Measurements from ENCODE around the gene MUC2.

MUC2 gene

GRCh38 chr11:1121331-1121812, 46.7 kb downstream of the MUC2 start:
- DNase-seq (ENCODE audit: low read depth), result no peak
- no peak for TF ChIP-seq CTCF (IDR thresholded peaks at IDR 0.05; ENCODE audit: low read depth, low read length, missing control alignments)

GRCh38 chr11:1121813-1122663, 47.4 kb downstream of the MUC2 start:
- no peak for DNase-seq (ENCODE audit: low read depth)
- TF ChIP-seq CTCF (IDR thresholded peaks at IDR 0.05; ENCODE audit: low read depth, low read length, missing control alignments), result no peak
- H3K4me3 ChIP-seq (ENCODE audit: low read depth, low read length), result no peak overlapping the region

More at GRCh38 chr11:1121331-1121812, 46.7 kb downstream of the MUC2 start:
- H3K4me3 ChIP-seq (ENCODE audit: low read depth, low read length), result no peak overlapping the region

GRCh38 chr11:1122664-1123002, 48.0 kb downstream of the MUC2 start:
- no peak overlapping the region for H3K4me3 ChIP-seq (ENCODE audit: low read depth, low read length)
- no peak for DNase-seq (ENCODE audit: low read depth)
- no peak for TF ChIP-seq CTCF (IDR thresholded peaks at IDR 0.05; ENCODE audit: low read depth, low read length, missing control alignments)

- DNase-seq (ENCODE audit: low read depth), result no peak
- no peak for TF ChIP-seq CTCF (IDR thresholded peaks at IDR 0.05; ENCODE audit: low read depth, low read length, missing control alignments)
- no peak overlapping the region for H3K4me3 ChIP-seq (ENCODE audit: low read depth, low read length)
Observed at GRCh38 chr11:1123970-1124369, 49.3 kb downstream of the MUC2 start.

All from GM12864 (cell line).